Neural progenitor cell (in vitro differentiated cells): ENCODE data around the gene CHTF18. TPM values are rescaled to one million over a fixed set of nuclear protein-coding genes. Genes with fewer than 3 reads are reported as not detected.

Source experiments
- DNase-seq: peaks from one replicate; pipeline ENCODE4 v3.0.0-alpha.2; 2016; ENCODE audit warnings: low spot score
- H2AFZ ChIP-seq: fragments of 200-600 bp; sonication (generic); replicated peaks from 2 replicates; pipeline ENCODE4 v1.6.1; 2016; ENCODE audit warnings: antibody characterized with exemption
- H3F3A ChIP-seq: fragments of 200-600 bp; sonication (generic); 2 replicates; pipeline ENCODE4 v1.6.1; 2016; ENCODE audit warnings: antibody characterized with exemption, low read depth
- H3K27ac ChIP-seq: fragments of 200-600 bp; sonication (generic); 2 replicates; pipeline ENCODE4 v1.5.1; 2016; ENCODE audit warnings: mild to moderate bottlenecking
- H3K27me3 ChIP-seq: fragments of 200-600 bp; sonication (generic); 2 replicates; pipeline ENCODE4 v1.6.1; 2016; ENCODE audit warnings: mild to moderate bottlenecking, moderate library complexity
- H3K36me3 ChIP-seq: fragments of 200-600 bp; sonication (generic); 2 replicates; pipeline ENCODE4 v1.5.1; 2016
- H3K4me1 ChIP-seq: fragments of 200-600 bp; sonication (generic); 2 replicates; pipeline ENCODE4 v1.6.1; 2016; ENCODE audit warnings: mixed run types
- H3K4me2 ChIP-seq: fragments of 200-600 bp; sonication (generic); 2 replicates; pipeline ENCODE4 v1.6.1; 2016
- H3K4me3 ChIP-seq: fragments of 200-600 bp; sonication (generic); 2 replicates; pipeline ENCODE4 v1.5.1; 2016
- H3K79me2 ChIP-seq: fragments of 200-600 bp; sonication (generic); 2 replicates; pipeline ENCODE4 v1.6.1; 2016; ENCODE audit warnings: low read depth
- H3K9ac ChIP-seq: fragments of 200-600 bp; sonication (generic); 2 replicates; pipeline ENCODE4 v1.6.1; 2016
- H3K9me3 ChIP-seq: fragments of 200-600 bp; sonication (generic); 2 replicates; pipeline ENCODE4 v1.5.1; 2016; ENCODE audit warnings: low read depth
- H4K20me1 ChIP-seq: fragments of 200-600 bp; sonication (generic); 2 replicates; pipeline ENCODE4 v1.6.1; 2016; ENCODE audit warnings: low read depth
- H3K27ac Mint-ChIP-seq: 3 replicates; pipeline ENCODE4 v1.8.0; 2021; ENCODE audit warnings: mixed read lengths
- H3K27me3 Mint-ChIP-seq: 2 replicates; pipeline ENCODE4 v1.8.0; 2022; ENCODE audit warnings: low read depth, mild to moderate bottlenecking, inconsistent platforms, moderate library complexity, mixed read lengths; ENCODE audit not compliant: insufficient read depth
- H3K36me3 Mint-ChIP-seq: 3 replicates; pipeline ENCODE4 v1.8.0; 2021; ENCODE audit warnings: mixed read lengths
- H3K4me1 Mint-ChIP-seq: 3 replicates; pipeline ENCODE4 v1.8.0; 2021; ENCODE audit warnings: mixed read lengths
- H3K4me3 Mint-ChIP-seq: 3 replicates; pipeline ENCODE4 v1.8.0; 2021; ENCODE audit warnings: mild to moderate bottlenecking, moderate library complexity, mixed read lengths
- H3K9me3 Mint-ChIP-seq: 3 replicates; pipeline ENCODE4 v1.8.0; 2020; ENCODE audit warnings: mixed read lengths
- CTCF ChIP-seq: fragments of 200-600 bp; sonication (generic); IDR thresholded peaks from 2 replicates; pipeline ENCODE4 v1.5.1; 2017; ENCODE audit warnings: antibody characterized with exemption, mild to moderate bottlenecking
- EZH2 ChIP-seq: fragments of 200-600 bp; sonication (generic); IDR thresholded peaks from 2 replicates; pipeline ENCODE4 v1.6.1; 2017; ENCODE audit warnings: antibody characterized with exemption, mild to moderate bottlenecking, moderate library complexity
- EZH2phosphoT487 ChIP-seq: fragments of 200-600 bp; sonication (generic); IDR thresholded peaks from 2 replicates; pipeline ENCODE4 v1.6.1; 2017; ENCODE audit warnings: antibody characterized with exemption
- total RNA-seq: library from RNA; depleted of rRNA; stranded (reverse); fragments of >200 nt; gene quantifications from 2 replicates; pipeline ENCODE4 v1.2.3, GENCODE V29; 2015; ENCODE audit warnings: low replicate concordance

Gene CHTF18
- total RNA-seq, 1 donor from 2014 or later, result 35.6 TPM

- no peak overlapping the region for H3K9ac ChIP-seq
- H3K4me1 ChIP-seq, result peaks cover 5% of the 10 kb centered on the region
- no peaks in the 10 kb centered on the region for H3K36me3 Mint-ChIP-seq
- peaks cover 10% of the 10 kb centered on the region for H3K4me1 Mint-ChIP-seq
- no peak overlapping the region for H3K4me3 ChIP-seq
- H3K27me3 ChIP-seq, result no peaks in the 10 kb centered on the region
- H3K27me3 Mint-ChIP-seq, result peaks cover 3% of the 10 kb centered on the region
- H3K9me3 Mint-ChIP-seq, result no peaks in the 10 kb centered on the region
- H3F3A ChIP-seq, result peaks cover 4% of the 10 kb centered on the region
- no peaks in the 10 kb centered on the region for H3K36me3 ChIP-seq
- no peak overlapping the region for H3K27ac Mint-ChIP-seq
- no peak overlapping the region for H2AFZ ChIP-seq
- H3K4me3 Mint-ChIP-seq, result no peak overlapping the region
- TF ChIP-seq CTCF, result peak; percentile 32
- no peak for TF ChIP-seq EZH2phosphoT487
- H3K79me2 ChIP-seq, result peaks cover 8% of the 10 kb centered on the region
- H3K4me2 ChIP-seq, result no peak overlapping the region
- H4K20me1 ChIP-seq, result no peaks in the 10 kb centered on the region
- no peaks in the 10 kb centered on the region for H3K9me3 ChIP-seq
- H3K27ac ChIP-seq, result no peak overlapping the region
- DNase-seq, result no peak
Observed at GRCh38 chr16:743794-744500, 44.5 kb upstream of the CHTF18 start.

- peaks cover 2% of the 10 kb centered on the region for H3K27me3 Mint-ChIP-seq
- H4K20me1 ChIP-seq, result no peaks in the 10 kb centered on the region
- H3K36me3 ChIP-seq, result no peaks in the 10 kb centered on the region
- H3K27me3 ChIP-seq, result no peaks in the 10 kb centered on the region
- no peaks in the 10 kb centered on the region for H3K79me2 ChIP-seq
- H3K4me1 ChIP-seq, result peaks cover 2% of the 10 kb centered on the region
- H3K27ac Mint-ChIP-seq, result no peak overlapping the region
- DNase-seq, result peak; percentile 86
- H3K36me3 Mint-ChIP-seq, result no peaks in the 10 kb centered on the region
- H3K4me3 Mint-ChIP-seq, result peak overlapping the region; percentile 53
- H3K9ac ChIP-seq, result no peak overlapping the region
- no peaks in the 10 kb centered on the region for H3K9me3 ChIP-seq
- no peaks in the 10 kb centered on the region for H3K9me3 Mint-ChIP-seq
- no peak overlapping the region for H3K27ac ChIP-seq
- H3K4me1 Mint-ChIP-seq, result peaks cover 8% of the 10 kb centered on the region
- H3F3A ChIP-seq, result peaks cover 7% of the 10 kb centered on the region
- TF ChIP-seq EZH2phosphoT487 (no peak), CTCF (peak; percentile 78), EZH2 (no peak)
- H3K4me2 ChIP-seq, result peak overlapping the region; percentile 54
- no peak overlapping the region for H2AFZ ChIP-seq
- H3K4me3 ChIP-seq, result no peak overlapping the region
Observed at GRCh38 chr16:745739-746138, 42.7 kb upstream of the CHTF18 start.

- Histone ChIP-seq H3F3A (peaks cover 13% of the 10 kb centered on the region), H3K36me3 (no peaks in the 10 kb centered on the region), H4K20me1 (no peaks in the 10 kb centered on the region), H3K27ac (no peak overlapping the region), H3K79me2 (no peaks in the 10 kb centered on the region), H3K27me3 (no peaks in the 10 kb centered on the region), H3K9ac (no peak overlapping the region), H3K4me1 (peaks cover 11% of the 10 kb centered on the region), H3K9me3 (no peaks in the 10 kb centered on the region), H3K4me3 (no peak overlapping the region), H2AFZ (no peak overlapping the region), H3K4me2 (no peak overlapping the region)
- DNase-seq, result no peak
- no peak for TF ChIP-seq CTCF
- no peak for TF ChIP-seq EZH2phosphoT487
- TF ChIP-seq EZH2, result no peak
- H3K27ac Mint-ChIP-seq, result no peak overlapping the region
- H3K27me3 Mint-ChIP-seq, result peaks cover 6% of the 10 kb centered on the region
- no peak overlapping the region for H3K4me3 Mint-ChIP-seq
- H3K4me1 Mint-ChIP-seq, result peaks cover 17% of the 10 kb centered on the region
- H3K9me3 Mint-ChIP-seq, result no peaks in the 10 kb centered on the region
- no peaks in the 10 kb centered on the region for H3K36me3 Mint-ChIP-seq
Observed at GRCh38 chr16:746637-747036, 41.8 kb upstream of the CHTF18 start.
